ENCODE measurements around the gene PCBD1. TPM values are rescaled to one million over a fixed set of nuclear protein-coding genes. Genes with fewer than 3 reads are reported as not detected.
"Not testable (repeated sequence)": the region's sequence is repeated elsewhere in the genome, so short reads cannot be mapped to it uniquely, and the experiment has no call there.

PCBD1 gene
- total RNA-seq, 1 donor from 2014 or later: 121 TPM

- not testable (repeated sequence) for DNase-seq (ENCODE audit: low spot score)
- intact Hi-C loops (cut with DNase I): loop anchor here (5.0 to 10.0 kb wide), 2 partner anchors 145 to 272 kb away; no protein-coding TSS in a partner anchor
Measured at GRCh38 chr10:70919906-70920305, 31.5 kb upstream of the PCBD1 start.

- intact Hi-C loops (cut with DNase I): no loop called here
- no peak for DNase-seq (ENCODE audit: low spot score)
Measured at GRCh38 chr10:70918851-70919530, 30.6 kb upstream of the PCBD1 start.

GRCh38 chr10:70917635-70918034 is 29.3 kb upstream of the PCBD1 start:
- no peak for DNase-seq (ENCODE audit: low spot score)
- intact Hi-C loops (cut with DNase I): no loop called here

- no peak for DNase-seq (ENCODE audit: low spot score)
- intact Hi-C loops (cut with DNase I): no loop called here
Measured at GRCh38 chr10:70917226-70917625, 28.9 kb upstream of the PCBD1 start.

GRCh38 chr10:70916241-70916640 is 27.9 kb upstream of the PCBD1 start:
- no peak for DNase-seq (ENCODE audit: low spot score)
- intact Hi-C loops (cut with DNase I): no loop called here

- intact Hi-C loops (cut with DNase I): no loop called here
- DNase-seq (ENCODE audit: low spot score): no peak
Measured at GRCh38 chr10:70915806-70916205, 27.4 kb upstream of the PCBD1 start.

- no peak for DNase-seq (ENCODE audit: low spot score)
- intact Hi-C loops (cut with DNase I): no loop called here
Measured at GRCh38 chr10:70915206-70915605, 26.8 kb upstream of the PCBD1 start.

GRCh38 chr10:70914316-70914864 is 26.0 kb upstream of the PCBD1 start:
- no peak for DNase-seq (ENCODE audit: low spot score)
- intact Hi-C loops (cut with DNase I): no loop called here

- intact Hi-C loops (cut with DNase I): no loop called here
- DNase-seq (ENCODE audit: low spot score): no peak
Measured at GRCh38 chr10:70913893-70914240, 25.5 kb upstream of the PCBD1 start.

GRCh38 chr10:70913191-70913892 is 25.0 kb upstream of the PCBD1 start:
- no peak for DNase-seq (ENCODE audit: low spot score)
- intact Hi-C loops (cut with DNase I): no loop called here

- no peak for DNase-seq (ENCODE audit: low spot score)
- intact Hi-C loops (cut with DNase I): no loop called here
Measured at GRCh38 chr10:70912556-70912955, 24.2 kb upstream of the PCBD1 start.

- intact Hi-C loops (cut with DNase I): no loop called here
- DNase-seq (ENCODE audit: low spot score): no peak
Measured at GRCh38 chr10:70911386-70911785, 23.0 kb upstream of the PCBD1 start.

- DNase-seq (ENCODE audit: low spot score): no peak
- intact Hi-C loops (cut with DNase I): no loop called here
Measured at GRCh38 chr10:70910486-70911341, 22.3 kb upstream of the PCBD1 start.

GRCh38 chr10:70909326-70909935 is 21.1 kb upstream of the PCBD1 start:
- intact Hi-C loops (cut with DNase I): no loop called here
- DNase-seq (ENCODE audit: low spot score): no peak

- DNase-seq (ENCODE audit: low spot score): peak; percentile 68
- intact Hi-C loops (cut with DNase I): no loop called here
Measured at GRCh38 chr10:70908406-70909296, 20.3 kb upstream of the PCBD1 start.

GRCh38 chr10:70907637-70908405 is 19.5 kb upstream of the PCBD1 start:
- intact Hi-C loops (cut with DNase I): no loop called here
- DNase-seq (ENCODE audit: low spot score): peak; percentile 47

GRCh38 chr10:70906953-70907636 is 18.7 kb upstream of the PCBD1 start:
- intact Hi-C loops (cut with DNase I): no loop called here
- peak; percentile 46 for DNase-seq (ENCODE audit: low spot score)
